Activated CD4-positive, alpha-beta T cell treated with anti-CD3 and anti-CD28 coated beads, Interleukin-2, amount 50 U/mL, for 4 hours (primary cell): ENCODE measurements around the gene AGBL4.

ENCODE experiments used
- DNase-seq, 2 experiments: peaks; one replicate each; pipeline ENCODE4 v3.0.0-alpha.2; 2020

Gene AGBL4

GRCh38 chr1:48695161-48695560 lies 1328.6 kb downstream of the AGBL4 start:
- no peak for DNase-seq

- DNase-seq = no peak
These were observed 1330.0 kb downstream of the AGBL4 start for GRCh38 chr1:48693674-48694320.

DNA sequence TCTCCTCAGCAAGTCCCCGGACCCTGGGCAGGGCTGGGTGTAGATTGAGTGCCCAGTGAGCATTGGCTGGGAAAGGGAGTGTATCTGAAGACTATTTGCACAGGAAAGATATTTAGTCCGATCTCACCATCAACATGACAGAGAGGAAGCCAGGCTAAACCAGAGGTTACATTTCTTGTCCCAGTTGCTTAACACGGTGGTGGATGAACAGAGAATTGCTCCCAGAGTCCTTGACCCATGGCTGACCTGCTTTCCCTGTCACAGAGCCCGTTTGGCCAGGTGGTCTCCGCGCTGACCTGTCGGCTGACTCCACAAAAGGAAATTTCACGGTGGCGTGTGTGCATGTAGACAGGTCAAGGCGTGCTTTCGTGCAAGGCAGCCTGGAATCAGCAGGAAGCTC lies 1330.6 kb downstream of the AGBL4 start:
- no peak for DNase-seq

GRCh38 chr1:48692235-48692634 lies 1331.5 kb downstream of the AGBL4 start:
- no peak for DNase-seq

GRCh38 chr1:48691429-48692001 lies 1332.2 kb downstream of the AGBL4 start:
- no peak for DNase-seq

DNA sequence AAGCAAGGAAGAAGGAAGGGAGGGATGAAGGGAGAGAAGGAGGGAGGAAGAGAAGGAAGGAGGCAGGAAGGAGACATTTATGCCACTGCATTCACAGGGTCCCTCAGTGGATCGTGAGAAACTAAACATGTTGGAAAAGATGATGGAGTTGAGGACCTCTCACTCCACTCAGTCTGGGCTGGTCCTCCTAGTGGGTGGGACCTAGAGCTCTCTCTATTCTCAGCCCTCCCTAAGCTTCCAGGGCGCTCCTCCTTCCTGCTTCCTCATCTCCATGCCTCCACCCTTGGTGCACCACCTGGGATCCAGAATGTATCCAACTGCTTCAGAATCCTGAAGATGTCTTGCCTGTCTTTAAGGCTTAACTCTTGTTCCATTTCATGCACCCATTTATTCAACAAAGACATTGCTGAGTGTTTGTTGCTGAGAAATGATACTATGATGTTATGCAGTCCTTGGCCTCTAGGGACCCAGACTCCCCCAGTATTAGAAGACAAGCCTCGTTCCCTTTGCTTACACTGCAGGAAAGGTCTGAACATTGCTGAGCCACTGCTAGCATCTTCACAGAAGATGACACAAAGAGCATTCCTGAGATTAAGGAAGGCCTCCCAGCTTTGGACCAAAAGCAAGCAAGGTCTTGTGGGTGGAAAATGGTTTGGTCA lies 1335.5 kb downstream of the AGBL4 start:
- no peak for DNase-seq

GRCh38 chr1:48687282-48688045 lies 1336.3 kb downstream of the AGBL4 start:
- no peak for DNase-seq

DNA sequence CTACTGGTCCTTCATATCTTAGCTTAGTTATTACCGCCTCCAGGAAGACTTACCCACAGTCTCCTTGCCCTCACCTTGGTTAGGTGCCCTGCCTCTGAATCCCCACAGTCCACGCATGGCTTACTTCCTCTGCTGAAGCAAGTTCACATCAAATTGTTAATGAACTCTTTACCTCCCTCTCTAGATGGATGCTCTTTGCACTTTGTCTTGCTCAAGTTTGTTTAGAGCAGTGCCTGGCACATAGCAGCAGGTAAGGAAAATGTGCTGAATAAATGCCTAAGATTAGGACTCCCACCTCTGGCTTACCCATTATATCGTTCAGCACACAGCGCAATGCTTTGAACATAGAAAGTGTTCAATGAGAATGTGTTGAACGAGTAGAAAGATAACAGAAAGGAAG lies 1337.6 kb downstream of the AGBL4 start:
- DNase-seq = no peak

- DNase-seq = no peak
These were observed 1339.4 kb downstream of the AGBL4 start for GRCh38 chr1:48684381-48684780.

DNA sequence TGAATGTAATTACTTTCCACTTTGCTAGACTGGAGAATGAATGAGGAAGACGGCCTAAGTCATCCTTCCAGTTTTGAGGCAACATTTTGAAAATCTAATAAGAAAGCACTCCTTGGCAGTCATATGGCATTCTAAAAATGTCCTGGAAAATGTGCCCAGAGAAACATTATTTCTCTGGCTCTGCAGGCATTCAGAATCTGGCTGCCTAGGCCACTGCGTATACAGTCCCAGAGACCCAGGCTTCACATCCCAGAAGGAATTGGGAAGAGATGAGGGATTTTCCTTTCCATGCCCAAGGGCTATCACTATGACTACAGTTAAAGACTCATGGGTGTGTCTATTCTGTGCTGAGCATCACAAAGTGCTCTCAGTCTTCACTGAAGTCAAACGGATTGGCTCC lies 1339.9 kb downstream of the AGBL4 start:
- DNase-seq = no peak

- DNase-seq = no peak
These were observed 1342.1 kb downstream of the AGBL4 start for GRCh38 chr1:48681476-48682305.

DNA sequence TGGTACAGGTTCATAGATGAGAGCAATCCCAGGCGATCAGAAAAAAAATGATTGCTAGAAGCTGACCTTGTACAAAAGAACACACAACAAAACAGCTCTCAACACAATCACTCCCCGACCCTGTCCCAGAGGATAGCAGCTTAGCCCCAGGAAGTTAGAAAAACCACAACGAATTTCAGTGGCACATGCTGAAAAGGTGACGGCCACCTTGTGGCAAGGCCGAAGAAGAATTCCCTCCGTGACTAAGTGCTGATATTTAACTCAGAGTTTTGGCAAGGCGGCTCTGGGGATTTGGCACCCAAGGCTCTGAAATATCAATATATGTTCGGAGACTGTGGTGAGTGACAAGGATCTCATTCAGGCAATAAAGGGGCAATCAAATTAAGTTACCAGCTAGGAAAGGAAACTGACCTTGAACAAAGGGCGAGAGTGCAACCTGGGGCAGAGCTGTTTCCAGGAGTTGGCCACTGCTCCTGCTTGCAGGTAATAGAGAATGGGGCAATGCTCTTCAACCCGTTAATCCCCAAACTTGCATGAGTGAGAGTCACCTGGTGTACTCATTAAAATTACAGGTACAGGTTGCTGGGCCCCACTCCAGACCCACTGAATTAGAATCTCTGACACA lies 1343.2 kb downstream of the AGBL4 start:
- no peak for DNase-seq

DNA sequence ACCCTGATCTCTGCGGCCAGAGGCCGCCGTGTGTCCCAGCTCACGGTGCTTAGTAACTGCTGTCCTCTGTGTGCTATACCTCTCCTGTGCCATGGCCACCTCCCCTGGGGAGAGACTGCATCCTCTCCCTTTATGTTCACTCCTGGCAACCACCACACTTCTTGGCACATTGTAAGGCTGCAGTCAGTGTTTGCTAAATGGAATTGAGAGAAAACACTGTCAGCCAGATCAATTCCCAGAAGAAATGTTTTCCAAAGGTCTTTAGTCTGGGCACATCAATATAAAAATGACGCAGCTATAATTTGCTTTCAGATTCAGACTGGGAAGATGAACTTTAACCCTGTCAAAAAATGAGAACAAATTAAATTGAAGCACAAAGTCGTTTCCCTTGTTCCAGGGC lies 1343.9 kb downstream of the AGBL4 start:
- no peak for DNase-seq

DNA sequence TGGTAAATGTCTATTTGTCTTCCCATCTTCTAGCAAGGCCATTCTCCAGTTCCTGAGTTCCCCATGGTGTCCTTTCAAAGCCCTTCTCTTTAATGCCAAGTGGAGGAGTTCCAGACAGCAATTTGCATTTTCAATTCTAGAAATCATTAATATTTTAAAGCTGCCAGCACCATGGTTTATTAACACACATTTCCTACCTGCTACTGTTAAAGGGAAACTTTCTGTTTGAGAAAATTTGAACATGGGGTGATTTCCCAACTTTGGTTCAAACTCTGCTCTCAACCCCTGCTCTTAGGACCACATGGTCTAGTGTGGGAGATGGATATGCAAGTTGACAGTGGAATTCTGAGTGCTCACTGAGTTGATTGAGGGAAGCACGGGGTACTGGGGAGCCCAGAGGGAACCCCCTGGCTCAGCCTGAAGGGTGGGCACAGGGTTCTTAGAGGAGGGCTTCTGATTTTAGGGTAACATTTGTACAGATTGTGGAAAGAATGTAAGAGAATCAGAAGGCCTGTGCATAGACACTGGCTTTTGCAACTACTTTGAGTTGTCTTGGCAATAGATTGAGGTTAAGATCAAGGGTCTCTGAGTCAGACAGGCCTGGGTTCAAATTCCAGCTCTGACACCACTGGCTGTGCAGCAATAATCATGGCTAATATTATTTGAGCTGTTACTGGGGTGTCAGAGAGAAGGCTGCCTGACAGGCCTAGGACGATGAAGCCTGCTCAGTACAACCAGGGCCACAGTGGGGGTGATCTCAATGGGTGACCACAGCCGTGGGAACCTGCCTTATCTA lies 1344.8 kb downstream of the AGBL4 start:
- DNase-seq = no peak

DNA sequence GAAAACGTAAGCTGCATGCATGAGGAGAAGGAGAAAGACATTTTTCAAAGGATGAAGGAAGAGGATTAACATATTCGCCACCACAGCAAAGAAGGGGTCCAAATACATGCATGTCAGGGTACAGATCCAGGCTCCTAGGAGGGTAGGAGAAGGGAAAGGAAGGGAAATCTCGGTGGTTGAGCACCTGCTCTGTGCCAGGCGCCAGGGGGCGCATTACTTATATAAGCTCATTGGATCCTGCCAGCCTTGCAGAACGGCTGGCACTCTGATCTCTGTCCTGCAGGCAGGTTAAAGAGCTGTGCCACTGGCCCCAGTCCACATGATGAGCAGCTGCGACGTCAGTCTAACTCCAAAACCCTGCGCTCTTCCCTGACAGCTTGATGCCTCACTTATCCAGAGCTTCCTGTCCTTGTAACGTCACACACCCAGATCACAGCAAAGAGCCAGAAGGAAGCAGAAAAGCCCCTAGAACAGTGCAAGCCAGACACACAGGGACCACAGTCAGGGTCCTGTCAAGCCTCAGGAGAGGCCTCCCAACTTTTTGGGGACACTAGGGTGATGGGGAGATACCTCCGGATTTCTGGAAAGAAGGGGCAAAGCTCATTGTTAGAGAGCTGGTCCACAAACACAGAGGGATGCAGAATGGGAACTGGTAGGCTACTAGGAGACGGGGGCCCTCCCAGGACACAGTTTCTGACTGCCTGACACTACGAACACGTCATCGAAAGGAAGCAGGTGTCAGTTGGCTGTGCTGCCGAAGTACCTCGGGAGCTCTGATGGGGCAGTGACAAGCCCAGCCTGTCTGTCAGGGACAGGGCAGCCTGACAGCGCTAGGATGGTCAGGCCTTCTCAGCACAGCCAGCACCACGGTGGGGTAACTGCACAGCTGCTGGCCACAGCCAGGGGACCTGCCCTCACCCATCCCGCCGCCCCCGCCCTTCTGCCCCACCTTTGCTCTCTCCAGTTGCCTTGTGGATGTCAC lies 1346.2 kb downstream of the AGBL4 start:
- no peak for DNase-seq

- no peak for DNase-seq
These were observed 1346.9 kb downstream of the AGBL4 start for GRCh38 chr1:48676822-48677221.

- no peak for DNase-seq
These were observed 1347.4 kb downstream of the AGBL4 start for GRCh38 chr1:48676376-48676775.

DNA sequence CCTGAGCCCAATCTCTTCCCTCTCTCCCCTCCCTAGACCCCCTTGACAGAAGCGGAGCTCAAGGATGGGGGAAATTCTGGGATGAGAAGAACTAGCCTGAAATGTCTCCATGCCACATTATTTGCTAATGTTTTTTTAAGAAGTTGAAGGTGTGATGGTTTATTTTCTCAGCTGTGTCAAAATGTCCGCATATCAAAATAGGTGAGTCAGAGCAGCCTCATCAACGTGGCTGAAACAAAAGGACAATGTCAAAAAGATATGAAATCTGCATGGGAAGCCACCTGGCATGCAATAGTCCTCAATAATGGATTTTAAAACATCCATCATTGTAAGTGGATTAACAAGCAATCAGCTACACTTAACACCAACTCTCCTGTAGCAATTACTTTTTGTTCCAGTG lies 1348.5 kb downstream of the AGBL4 start:
- DNase-seq = no peak

DNA sequence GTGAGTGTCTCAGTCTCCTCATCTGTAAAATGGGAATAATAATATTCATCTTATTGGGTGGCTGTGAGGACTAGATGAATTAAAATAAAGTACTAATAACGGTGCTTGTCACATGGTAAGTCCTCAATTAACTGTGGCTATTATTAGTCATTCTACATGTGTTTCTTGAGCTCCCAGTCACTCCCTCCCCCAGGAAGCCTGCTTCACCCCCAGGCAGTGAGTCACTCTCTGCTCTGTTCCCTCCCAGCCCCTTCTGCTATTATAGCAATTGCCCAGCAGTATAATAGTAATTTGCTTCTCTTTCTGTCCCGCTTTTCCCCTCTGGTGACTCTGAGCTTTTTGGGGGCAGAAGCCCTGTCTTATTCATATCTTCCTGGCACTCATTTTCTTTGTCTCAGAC lies 1349.1 kb downstream of the AGBL4 start:
- no peak for DNase-seq
